Right renal pelvis (tissue), 4 donors: Measurements from ENCODE around the gene IFNL1. TPM values are rescaled to one million over a fixed set of nuclear protein-coding genes. Genes with fewer than 3 reads are reported as not detected.
"Not testable (repeated sequence)": the region's sequence is repeated elsewhere in the genome, so short reads cannot be mapped to it uniquely, and the experiment has no call there.

Source experiments
- DNase-seq, 4 donors: peaks; one replicate each; pipeline ENCODE4 v3.0.0-alpha.2; 2013; ENCODE audit warnings: low read depth in 4 of 4, low spot score in 3 of 4, missing footprints in 1 of 4
- polyA plus RNA-seq, 4 donors: library from polyadenylated mRNA; unstranded; fragments of 120-200 nt; gene quantifications; one replicate each; pipeline ENCODE4 v1.2.1, GENCODE V29; 2013; ENCODE audit not compliant: insufficient read length in 4 of 4

IFNL1 gene
- polyA plus RNA-seq, 4 donors: not detected

GRCh38 chr19:39269369-39269768 is 26.8 kb upstream of the IFNL1 start:
- not testable (repeated sequence) for DNase-seq

- DNase-seq: no peak
Observed at GRCh38 chr19:39270036-39270871, 26.0 kb upstream of the IFNL1 start.

- DNase-seq: not testable (repeated sequence)
Observed at GRCh38 chr19:39273859-39274258, 22.3 kb upstream of the IFNL1 start.

- DNase-seq: no peak
Observed at GRCh38 chr19:39275578-39275977, 20.6 kb upstream of the IFNL1 start.

GRCh38 chr19:39276740-39277139 is 19.5 kb upstream of the IFNL1 start:
- DNase-seq: no peak

- no peak for DNase-seq
Observed at GRCh38 chr19:39277598-39277997, 18.6 kb upstream of the IFNL1 start.

- no peak for DNase-seq
Observed at GRCh38 chr19:39282021-39282420, 14.2 kb upstream of the IFNL1 start.

GRCh38 chr19:39284032-39284431 is 12.2 kb upstream of the IFNL1 start:
- DNase-seq: no peak

- no peak for DNase-seq
Observed at GRCh38 chr19:39293394-39293793, 2.8 kb upstream of the IFNL1 start.

- DNase-seq: no peak
Observed at GRCh38 chr19:39296906-39297305, 699 bp downstream of the IFNL1 start.

GRCh38 chr19:39297931-39298634 is 1.9 kb downstream of the IFNL1 start:
- DNase-seq: no peak

GRCh38 chr19:39299404-39299803 is 3.2 kb downstream of the IFNL1 start:
- no peak for DNase-seq

- DNase-seq: no peak
Observed at GRCh38 chr19:39299832-39300231, 3.6 kb downstream of the IFNL1 start.

GRCh38 chr19:39301021-39301420 is 4.8 kb downstream of the IFNL1 start:
- DNase-seq: no peak

GRCh38 chr19:39301562-39301961 is 5.4 kb downstream of the IFNL1 start:
- DNase-seq: no peak

- no peak for DNase-seq
Observed at GRCh38 chr19:39303373-39304184, 7.4 kb downstream of the IFNL1 start.

GRCh38 chr19:39304185-39304513 is 7.9 kb downstream of the IFNL1 start:
- DNase-seq: no peak

GRCh38 chr19:39304701-39305571 is 8.7 kb downstream of the IFNL1 start:
- no peak for DNase-seq

GRCh38 chr19:39306075-39306474 is 9.9 kb downstream of the IFNL1 start:
- DNase-seq: no peak
